ENCODE results near the gene ZSCAN5A.

Gene ZSCAN5A

GRCh38 chr19:56333506-56333905 lies 18.9 kb upstream of the ZSCAN5A start:
- peaks cover 3% of the 10 kb centered on the region for H3K9me3 ChIP-seq
- TF ChIP-seq, protein P1, sequence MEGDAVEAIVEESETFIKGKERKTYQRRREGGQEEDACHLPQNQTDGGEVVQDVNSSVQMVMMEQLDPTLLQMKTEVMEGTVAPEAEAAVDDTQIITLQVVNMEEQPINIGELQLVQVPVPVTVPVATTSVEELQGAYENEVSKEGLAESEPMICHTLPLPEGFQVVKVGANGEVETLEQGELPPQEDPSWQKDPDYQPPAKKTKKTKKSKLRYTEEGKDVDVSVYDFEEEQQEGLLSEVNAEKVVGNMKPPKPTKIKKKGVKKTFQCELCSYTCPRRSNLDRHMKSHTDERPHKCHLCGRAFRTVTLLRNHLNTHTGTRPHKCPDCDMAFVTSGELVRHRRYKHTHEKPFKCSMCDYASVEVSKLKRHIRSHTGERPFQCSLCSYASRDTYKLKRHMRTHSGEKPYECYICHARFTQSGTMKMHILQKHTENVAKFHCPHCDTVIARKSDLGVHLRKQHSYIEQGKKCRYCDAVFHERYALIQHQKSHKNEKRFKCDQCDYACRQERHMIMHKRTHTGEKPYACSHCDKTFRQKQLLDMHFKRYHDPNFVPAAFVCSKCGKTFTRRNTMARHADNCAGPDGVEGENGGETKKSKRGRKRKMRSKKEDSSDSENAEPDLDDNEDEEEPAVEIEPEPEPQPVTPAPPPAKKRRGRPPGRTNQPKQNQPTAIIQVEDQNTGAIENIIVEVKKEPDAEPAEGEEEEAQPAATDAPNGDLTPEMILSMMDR (IDR thresholded peaks at IDR 0.05), result peak; percentile 60
- H3K4me3 ChIP-seq (ENCODE audit: low read depth in 1 of 2, low read length in 1 of 2), result no peak overlapping the region
- H3K4me1 ChIP-seq (ENCODE audit: control insufficient read depth in 1 of 2, insufficient read depth in 1 of 2, low read depth in 1 of 2, low read length in 1 of 2), result no peaks in the 10 kb centered on the region
- H3K27me3 ChIP-seq, result no peaks in the 10 kb centered on the region
- H3K36me3 ChIP-seq, result no peaks in the 10 kb centered on the region
- H3K27ac ChIP-seq, result no peak overlapping the region

DNA sequence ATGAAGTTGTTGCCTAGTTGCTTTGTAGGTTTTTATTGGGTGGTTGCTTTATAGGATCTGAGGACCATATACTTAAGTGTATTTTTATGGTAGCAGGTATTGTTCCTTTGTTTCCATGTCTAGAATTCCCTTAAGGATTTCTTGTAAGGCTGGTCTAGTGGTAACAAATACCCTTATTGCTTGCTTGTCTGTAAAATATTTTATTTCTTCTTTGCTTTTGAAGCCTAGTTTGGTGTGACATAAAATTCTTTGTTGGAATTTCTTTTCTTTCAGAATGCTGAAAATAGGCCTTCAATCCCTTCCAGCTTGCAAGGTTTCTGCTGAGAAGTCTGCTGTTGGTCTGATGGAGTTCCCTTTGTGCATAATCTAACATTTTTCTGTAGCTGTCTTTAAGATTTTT lies 18.1 kb upstream of the ZSCAN5A start:
- TF ChIP-seq, protein P1 (IDR thresholded peaks at IDR 0.05), result no peak
- no peaks in the 10 kb centered on the region for H3K36me3 ChIP-seq

DNA sequence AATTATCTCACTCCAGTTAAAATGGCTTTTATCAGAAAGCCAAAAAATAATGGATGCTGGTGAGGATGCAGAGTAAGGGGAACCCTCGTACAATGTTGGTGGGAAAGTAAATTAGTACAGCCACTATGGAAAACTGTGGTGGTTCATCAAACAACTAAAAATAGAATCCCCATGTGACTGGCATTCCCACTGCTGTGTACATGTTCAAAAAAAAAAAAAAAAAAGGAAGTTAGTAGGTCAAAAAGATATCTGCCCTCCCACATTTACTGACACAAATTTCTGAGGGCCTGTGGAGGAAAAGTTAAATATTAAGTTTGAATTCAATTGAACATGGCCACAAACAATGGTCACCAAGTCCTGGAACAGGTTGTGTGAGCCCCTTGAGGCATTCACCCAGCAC lies 9.8 kb upstream of the ZSCAN5A start:
- Histone ChIP-seq H3K4me1 (ENCODE audit: control insufficient read depth in 1 of 2, insufficient read depth in 1 of 2, low read depth in 1 of 2, low read length in 1 of 2) (peaks cover 26 to 29% of the 10 kb centered on the region in 2 experiments), H3K9me3 (no peaks in the 10 kb centered on the region), H3K27me3 (no peaks in the 10 kb centered on the region), H3K4me3 (ENCODE audit: low read depth in 1 of 2, low read length in 1 of 2) (no peak overlapping the region), H3K27ac (no peak overlapping the region), H3K36me3 (no peaks in the 10 kb centered on the region)
- TF ChIP-seq, protein P1 (IDR thresholded peaks at IDR 0.05), result no peak

More for the DNA sequence above, 18.1 kb upstream of the ZSCAN5A start:
- Histone ChIP-seq H3K4me1 (ENCODE audit: control insufficient read depth in 1 of 2, insufficient read depth in 1 of 2, low read depth in 1 of 2, low read length in 1 of 2) (no peaks in the 10 kb centered on the region), H3K9me3 (no peaks in the 10 kb centered on the region), H3K27me3 (no peaks in the 10 kb centered on the region), H3K4me3 (ENCODE audit: low read depth in 1 of 2, low read length in 1 of 2) (no peak overlapping the region), H3K27ac (no peak overlapping the region)

DNA sequence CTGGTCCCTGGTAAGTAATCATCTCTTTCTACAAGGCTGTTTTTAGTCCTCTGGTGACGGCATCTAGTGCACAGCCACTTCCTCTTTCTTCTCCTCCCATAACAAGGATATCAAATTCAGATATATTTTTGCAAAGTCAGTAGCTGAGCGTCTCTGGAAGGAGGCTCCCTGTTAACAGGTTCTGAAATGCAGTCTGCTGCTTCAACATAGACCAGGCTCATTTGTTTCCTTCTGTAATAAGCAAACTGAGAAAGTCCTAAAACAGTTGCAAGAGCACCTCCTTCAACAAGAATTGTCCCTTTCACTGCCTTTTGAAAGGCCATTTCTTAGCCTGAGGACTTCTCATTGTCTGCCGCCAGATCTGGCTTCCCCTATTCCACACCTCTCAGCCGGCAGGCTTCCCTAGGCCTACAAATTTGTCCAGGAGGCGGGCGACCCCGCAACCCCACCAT lies 7.4 kb upstream of the ZSCAN5A start:
- Histone ChIP-seq H3K36me3 (no peaks in the 10 kb centered on the region), H3K4me1 (ENCODE audit: control insufficient read depth in 1 of 2, insufficient read depth in 1 of 2, low read depth in 1 of 2, low read length in 1 of 2) (peaks cover 40 to 49% of the 10 kb centered on the region in 2 experiments), H3K27ac (peak overlapping the region; percentile 70), H3K27me3 (no peaks in the 10 kb centered on the region), H3K4me3 (ENCODE audit: low read depth in 1 of 2, low read length in 1 of 2) (no peak overlapping the region), H3K9me3 (no peaks in the 10 kb centered on the region)
- TF ChIP-seq, protein P1 (IDR thresholded peaks at IDR 0.05), result no peak

DNA sequence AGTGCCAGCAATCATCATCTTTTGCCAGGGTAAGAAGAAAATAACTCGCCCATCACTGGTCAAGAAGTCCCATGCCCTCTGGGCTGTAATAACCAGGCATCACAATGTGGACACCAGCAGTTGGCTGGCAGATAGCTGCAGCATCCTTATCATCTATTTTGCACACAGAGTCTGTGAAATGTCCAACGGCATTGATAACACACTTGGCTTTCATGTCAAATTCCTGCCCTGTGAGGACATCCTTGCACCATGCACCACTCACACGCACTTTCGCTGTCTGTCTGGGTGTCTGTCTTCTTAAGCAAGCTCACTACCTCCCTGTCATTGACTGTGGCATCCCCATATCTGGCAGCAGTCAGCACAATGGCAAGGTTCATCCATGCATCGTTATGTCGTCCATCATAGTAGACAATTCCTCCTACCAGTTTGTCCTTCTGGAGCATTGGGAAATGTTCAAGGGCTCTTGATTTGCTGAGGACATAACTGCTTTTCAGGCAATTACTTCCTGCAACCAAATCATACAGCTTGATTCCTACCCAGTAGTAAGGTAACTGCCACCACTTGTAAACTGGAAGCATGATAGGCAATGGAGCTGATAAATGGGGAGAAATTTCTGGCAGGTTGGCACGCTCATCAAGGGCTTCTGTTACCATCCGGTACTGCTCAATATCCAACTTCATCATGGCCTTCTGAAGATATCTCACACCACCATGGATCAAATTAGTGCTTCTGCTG lies 6.8 kb upstream of the ZSCAN5A start:
- Histone ChIP-seq H3K27me3 (no peaks in the 10 kb centered on the region), H3K27ac (peak overlapping the region; percentile 70), H3K4me3 (ENCODE audit: low read depth in 1 of 2, low read length in 1 of 2) (no peak overlapping the region), H3K4me1 (ENCODE audit: control insufficient read depth in 1 of 2, insufficient read depth in 1 of 2, low read depth in 1 of 2, low read length in 1 of 2) (peaks cover 44 to 55% of the 10 kb centered on the region in 2 experiments), H3K36me3 (no peaks in the 10 kb centered on the region), H3K9me3 (no peaks in the 10 kb centered on the region)
- TF ChIP-seq, protein P1 (IDR thresholded peaks at IDR 0.05), result no peak

All from neutrophil (primary cell).